HepG2 (cell line): ENCODE measurements around the gene HOXA10.

Experiments used
- ADNP ChIP-seq: sonication (generic); formaldehyde crosslinking; IDR thresholded peaks from 2 replicates; pipeline ENCODE4 v1.4.0; 2020; ENCODE audit warnings: missing genetic modification reagents
- DNMT1 ChIP-seq: sonication (generic); formaldehyde crosslinking; IDR thresholded peaks from 2 replicates; pipeline ENCODE4 v1.5.1; 2020; ENCODE audit warnings: mild to moderate bottlenecking, missing genetic modification reagents
- POLR2AphosphoS5 ChIP-seq: IDR thresholded peaks from 2 replicates; pipeline ENCODE4 v1.6.1; 2012; ENCODE audit warnings: low read depth, low read length
- TAF1 ChIP-seq: sonication (generic); formaldehyde crosslinking; IDR thresholded peaks from 2 replicates; pipeline ENCODE4 v1.4.0; 2020; ENCODE audit warnings: missing genetic modification reagents
- TBP ChIP-seq: sonication (generic); formaldehyde crosslinking; IDR thresholded peaks from 2 replicates; pipeline ENCODE4 v1.5.0; 2020; ENCODE audit warnings: missing genetic modification reagents
- ZNF530 ChIP-seq: sonication (generic); formaldehyde crosslinking; IDR thresholded peaks from 2 replicates; pipeline ENCODE4 v1.5.0; 2020; ENCODE audit warnings: low read depth, mild to moderate bottlenecking, missing genetic modification reagents
- ZNF841 ChIP-seq: sonication (generic); formaldehyde crosslinking; IDR thresholded peaks from 2 replicates; pipeline ENCODE4 v1.8.1; 2023; ENCODE audit warnings: missing genetic modification reagents, borderline replicate concordance
- TF ChIP-seq, protein P1 (sequence below): sonication (generic); formaldehyde crosslinking; IDR thresholded peaks from 2 replicates; pipeline ENCODE4; 2020; ENCODE audit warnings: missing genetic modification reagents, mild to moderate bottlenecking, borderline replicate concordance
- TF ChIP-seq, protein P2 (sequence below): IDR thresholded peaks from 2 replicates; pipeline ENCODE4 v1.6.1; 2016; ENCODE audit warnings: mild to moderate bottlenecking

DNA sequence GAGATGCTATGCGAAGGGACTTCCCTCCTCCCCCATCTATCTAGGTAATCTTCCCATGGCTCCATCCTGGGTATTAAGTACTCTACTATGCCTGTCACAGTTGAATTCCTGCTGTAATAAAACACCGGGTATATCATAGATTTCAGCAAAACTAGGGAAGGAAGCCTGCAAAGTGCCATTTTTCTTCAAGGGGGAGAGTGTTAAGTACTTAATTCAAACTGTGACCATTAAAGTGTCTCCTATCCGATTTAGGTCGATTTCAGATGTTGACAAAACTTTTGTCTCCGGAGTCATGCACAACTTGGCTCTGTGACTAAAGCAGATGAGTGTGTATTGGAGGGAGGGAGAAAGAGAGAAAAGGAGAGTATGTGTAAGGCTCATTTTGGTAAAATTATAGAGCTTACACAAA lies 48.1 kb downstream of the HOXA10 start:
- TF ChIP-seq DNMT1 (CRISPR knock-in tag) (no peak), ZNF841 (CRISPR knock-in tag) (no peak), ADNP (CRISPR knock-in tag) (no peak), POLR2AphosphoS5 (no peak), TBP (CRISPR knock-in tag) (no peak), TAF1 (no peak), ZNF530 (CRISPR knock-in tag) (no peak)
- TF ChIP-seq, protein P1, sequence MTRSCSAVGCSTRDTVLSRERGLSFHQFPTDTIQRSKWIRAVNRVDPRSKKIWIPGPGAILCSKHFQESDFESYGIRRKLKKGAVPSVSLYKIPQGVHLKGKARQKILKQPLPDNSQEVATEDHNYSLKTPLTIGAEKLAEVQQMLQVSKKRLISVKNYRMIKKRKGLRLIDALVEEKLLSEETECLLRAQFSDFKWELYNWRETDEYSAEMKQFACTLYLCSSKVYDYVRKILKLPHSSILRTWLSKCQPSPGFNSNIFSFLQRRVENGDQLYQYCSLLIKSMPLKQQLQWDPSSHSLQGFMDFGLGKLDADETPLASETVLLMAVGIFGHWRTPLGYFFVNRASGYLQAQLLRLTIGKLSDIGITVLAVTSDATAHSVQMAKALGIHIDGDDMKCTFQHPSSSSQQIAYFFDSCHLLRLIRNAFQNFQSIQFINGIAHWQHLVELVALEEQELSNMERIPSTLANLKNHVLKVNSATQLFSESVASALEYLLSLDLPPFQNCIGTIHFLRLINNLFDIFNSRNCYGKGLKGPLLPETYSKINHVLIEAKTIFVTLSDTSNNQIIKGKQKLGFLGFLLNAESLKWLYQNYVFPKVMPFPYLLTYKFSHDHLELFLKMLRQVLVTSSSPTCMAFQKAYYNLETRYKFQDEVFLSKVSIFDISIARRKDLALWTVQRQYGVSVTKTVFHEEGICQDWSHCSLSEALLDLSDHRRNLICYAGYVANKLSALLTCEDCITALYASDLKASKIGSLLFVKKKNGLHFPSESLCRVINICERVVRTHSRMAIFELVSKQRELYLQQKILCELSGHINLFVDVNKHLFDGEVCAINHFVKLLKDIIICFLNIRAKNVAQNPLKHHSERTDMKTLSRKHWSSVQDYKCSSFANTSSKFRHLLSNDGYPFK (CRISPR knock-in tag) = no peak
- TF ChIP-seq, protein P2, sequence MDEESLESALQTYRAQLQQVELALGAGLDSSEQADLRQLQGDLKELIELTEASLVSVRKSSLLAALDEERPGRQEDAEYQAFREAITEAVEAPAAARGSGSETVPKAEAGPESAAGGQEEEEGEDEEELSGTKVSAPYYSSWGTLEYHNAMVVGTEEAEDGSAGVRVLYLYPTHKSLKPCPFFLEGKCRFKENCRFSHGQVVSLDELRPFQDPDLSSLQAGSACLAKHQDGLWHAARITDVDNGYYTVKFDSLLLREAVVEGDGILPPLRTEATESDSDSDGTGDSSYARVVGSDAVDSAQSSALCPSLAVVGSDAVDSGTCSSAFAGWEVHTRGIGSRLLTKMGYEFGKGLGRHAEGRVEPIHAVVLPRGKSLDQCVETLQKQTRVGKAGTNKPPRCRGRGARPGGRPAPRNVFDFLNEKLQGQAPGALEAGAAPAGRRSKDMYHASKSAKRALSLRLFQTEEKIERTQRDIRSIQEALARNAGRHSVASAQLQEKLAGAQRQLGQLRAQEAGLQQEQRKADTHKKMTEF (CRISPR knock-in tag) = no peak
